Suprapubic skin (tissue), 4 donors: ENCODE data around the gene GPR50.

Experiments used
- CTCF ChIP-seq, 2 donors: fragments of 200-600 bp in 1 of 2; fragments of 450-650 bp in 1 of 2; sonication (generic) in 1 of 2; IDR thresholded peaks; one replicate each; pipeline ENCODE4 v1.5.1; 2016 to 2019; ENCODE audit warnings: antibody characterized with exemption in 2 of 2, mild to moderate bottlenecking in 1 of 2, moderate library complexity in 1 of 2
- POLR2A ChIP-seq, 2 donors: fragments of 450-650 bp; IDR thresholded peaks; one replicate each; pipeline ENCODE4 v1.6.1; 2017; ENCODE audit warnings: antibody characterized with exemption in 2 of 2, mild to moderate bottlenecking in 2 of 2, moderate library complexity in 2 of 2
- POLR2AphosphoS5 ChIP-seq, 3 donors: sonication (generic); formaldehyde crosslinking; IDR thresholded peaks; one replicate each; pipeline ENCODE4 v1.6.1; 2017; ENCODE audit warnings: antibody characterized with exemption in 3 of 3

- TF ChIP-seq CTCF (IDR thresholded peaks at IDR 0.05) (peak in 1 of 2 donors; percentile 9), POLR2AphosphoS5 (IDR thresholded peaks at IDR 0.05) (no peak), POLR2A (IDR thresholded peaks at IDR 0.05) (no peak)
These were observed 23.3 kb upstream of the GPR50 start for GRCh38 chrX:151153086-151153485.
